NK-92 (cell line): ENCODE results near the gene SAXO2.
"Not testable (repeated sequence)": the region's sequence is repeated elsewhere in the genome, so short reads cannot be mapped to it uniquely, and the experiment has no call there.

Source experiments
- DNase-seq: peaks from one replicate; lab custom pipeline; 2025; ENCODE audit not compliant: unreplicated experiment; lab: John Stamatoyannopoulos, UW

SAXO2 gene

GRCh38 chr15:82262422-82263026 lies at the start of gene SAXO2, which contains the start of gene EFL1:
SAXO2 (plus strand) TSS chr15:82262818; CDS start chr15:82262880, 62 bp downstream.
EFL1 (minus strand) TSS chr15:82262734; CDS start chr15:82261778, 956 bp downstream.
- peak; percentile 24 for DNase-seq

GRCh38 chr15:82216092-82216491 lies 46.5 kb upstream of the SAXO2 start:
- DNase-seq: not testable (repeated sequence)

- not testable (repeated sequence) for DNase-seq
Measured at GRCh38 chr15:82221535-82221934, 41.1 kb upstream of the SAXO2 start.

GRCh38 chr15:82228750-82229149 lies 33.9 kb upstream of the SAXO2 start:
- no peak for DNase-seq

- no peak for DNase-seq
Measured at GRCh38 chr15:82231233-82231632, 31.4 kb upstream of the SAXO2 start.

GRCh38 chr15:82231842-82232241 lies 30.8 kb upstream of the SAXO2 start:
- no peak for DNase-seq

- not testable (repeated sequence) for DNase-seq
Measured at GRCh38 chr15:82237944-82238534, 24.6 kb upstream of the SAXO2 start.

GRCh38 chr15:82239685-82240391 lies 22.8 kb upstream of the SAXO2 start:
- no peak for DNase-seq

GRCh38 chr15:82241836-82242499 lies 20.6 kb upstream of the SAXO2 start:
- DNase-seq: not testable (repeated sequence)

GRCh38 chr15:82243644-82244043 lies 19.0 kb upstream of the SAXO2 start:
- DNase-seq: not testable (repeated sequence)

GRCh38 chr15:82245956-82246355 lies 16.7 kb upstream of the SAXO2 start:
- not testable (repeated sequence) for DNase-seq

GRCh38 chr15:82248261-82248660 lies 14.4 kb upstream of the SAXO2 start:
- DNase-seq: not testable (repeated sequence)

- not testable (repeated sequence) for DNase-seq
Measured at GRCh38 chr15:82261566-82262421, 824 bp upstream of the SAXO2 start.

- no peak for DNase-seq
Measured at GRCh38 chr15:82263350-82263749, 732 bp downstream of the SAXO2 start.

- DNase-seq: not testable (repeated sequence)
Measured at GRCh38 chr15:82267137-82267536, 4.5 kb downstream of the SAXO2 start.

GRCh38 chr15:82268454-82268853 lies 5.8 kb downstream of the SAXO2 start:
- not testable (repeated sequence) for DNase-seq

GRCh38 chr15:82272154-82272553 lies 9.5 kb downstream of the SAXO2 start:
- no peak for DNase-seq

- DNase-seq: no peak
Measured at GRCh38 chr15:82275410-82275809, 12.8 kb downstream of the SAXO2 start.

- DNase-seq: not testable (repeated sequence)
Measured at GRCh38 chr15:82281276-82281675, 18.7 kb downstream of the SAXO2 start.

- DNase-seq: not testable (repeated sequence)
Measured at GRCh38 chr15:82282386-82282785, 19.8 kb downstream of the SAXO2 start.
